GM13977 (cell line): ENCODE data around the gene MBNL1.

ENCODE experiments used
- DNase-seq: peaks from one replicate; pipeline ENCODE4 v3.0.0; 2012; ENCODE audit warnings: low spot score
- CTCF ChIP-seq: IDR thresholded peaks from 2 replicates; pipeline ENCODE4 v1.5.1; 2012; ENCODE audit warnings: mild to moderate bottlenecking, control low read depth; ENCODE audit not compliant: insufficient read depth; ENCODE audit errors: extremely low read depth, missing control alignments
- in situ Hi-C: fragments of 300-500 bp; cut with MboI; formaldehyde crosslinking; loops from one replicate; pipeline ENCODE4 v1.12.0; 2022; ENCODE audit warnings: low sequenced_read_pairs, low pct_unique_long_range_greater_than_20kb, mixed read lengths, inconsistent platforms; ENCODE audit not compliant: unreplicated experiment

Gene MBNL1

DNA sequence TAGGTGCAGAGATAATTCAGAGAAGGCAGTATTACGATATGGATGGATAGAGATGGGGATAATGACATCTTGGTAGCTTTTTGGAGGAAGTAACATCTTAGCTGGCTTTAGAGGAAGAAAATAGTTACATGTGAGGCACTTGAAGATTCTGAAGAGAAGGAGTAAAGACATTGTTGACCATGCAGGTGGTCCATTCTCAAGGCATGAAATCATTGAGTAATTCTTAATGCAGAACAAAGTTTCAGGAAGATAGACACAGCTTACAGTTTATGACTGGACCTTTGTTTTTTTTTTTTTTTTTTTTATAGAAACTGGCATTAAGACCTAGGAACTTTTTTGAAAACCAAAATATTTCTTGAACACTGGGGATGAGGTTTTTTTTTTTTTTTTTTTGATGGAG is 28.2 kb downstream of the MBNL1 start:
- no peak for TF ChIP-seq CTCF
- in situ Hi-C loops, result no loop called here
- DNase-seq, result no peak

DNA sequence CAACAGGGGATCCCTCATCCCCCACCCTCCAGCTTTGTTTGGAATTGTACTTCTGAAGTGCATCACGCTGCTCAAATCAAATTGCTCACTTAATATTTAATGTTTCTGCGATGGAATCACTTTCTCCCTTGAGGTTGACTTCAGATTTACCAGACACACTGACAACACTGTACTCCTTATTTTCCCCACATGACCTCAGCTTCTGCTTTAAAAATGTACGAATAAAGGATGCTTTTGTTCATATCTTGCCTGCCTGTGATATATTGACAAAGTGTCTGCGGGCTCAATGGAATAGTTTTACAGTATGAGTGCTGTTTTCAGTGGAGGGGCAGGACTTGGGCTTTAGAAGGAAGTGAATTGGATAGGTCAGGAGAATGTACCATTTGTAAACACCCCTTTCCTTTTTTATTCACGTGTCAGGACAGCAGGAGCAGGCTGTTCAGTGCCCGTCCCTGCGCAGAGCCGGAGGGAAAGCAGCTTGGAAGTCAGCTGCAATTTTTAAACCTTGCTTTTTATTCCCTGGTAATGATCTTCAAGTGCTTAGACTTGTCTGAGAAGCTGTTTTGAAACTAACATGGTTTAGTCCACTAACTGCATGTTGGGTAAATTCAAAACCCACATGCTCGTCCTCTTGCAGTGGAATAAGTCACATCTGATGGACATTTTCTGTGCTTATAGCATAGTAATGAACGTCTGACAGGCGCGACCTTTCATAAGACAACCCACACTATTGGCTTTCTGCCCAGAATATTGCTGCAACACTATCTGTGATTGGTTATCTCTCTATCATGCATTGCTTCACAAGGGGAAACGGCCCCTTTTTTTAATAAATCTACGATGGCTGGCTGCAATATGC is 29.9 kb downstream of the MBNL1 start:
- DNase-seq, result peak; percentile 14
- in situ Hi-C loops, result no loop called here
- no peak for TF ChIP-seq CTCF

DNA sequence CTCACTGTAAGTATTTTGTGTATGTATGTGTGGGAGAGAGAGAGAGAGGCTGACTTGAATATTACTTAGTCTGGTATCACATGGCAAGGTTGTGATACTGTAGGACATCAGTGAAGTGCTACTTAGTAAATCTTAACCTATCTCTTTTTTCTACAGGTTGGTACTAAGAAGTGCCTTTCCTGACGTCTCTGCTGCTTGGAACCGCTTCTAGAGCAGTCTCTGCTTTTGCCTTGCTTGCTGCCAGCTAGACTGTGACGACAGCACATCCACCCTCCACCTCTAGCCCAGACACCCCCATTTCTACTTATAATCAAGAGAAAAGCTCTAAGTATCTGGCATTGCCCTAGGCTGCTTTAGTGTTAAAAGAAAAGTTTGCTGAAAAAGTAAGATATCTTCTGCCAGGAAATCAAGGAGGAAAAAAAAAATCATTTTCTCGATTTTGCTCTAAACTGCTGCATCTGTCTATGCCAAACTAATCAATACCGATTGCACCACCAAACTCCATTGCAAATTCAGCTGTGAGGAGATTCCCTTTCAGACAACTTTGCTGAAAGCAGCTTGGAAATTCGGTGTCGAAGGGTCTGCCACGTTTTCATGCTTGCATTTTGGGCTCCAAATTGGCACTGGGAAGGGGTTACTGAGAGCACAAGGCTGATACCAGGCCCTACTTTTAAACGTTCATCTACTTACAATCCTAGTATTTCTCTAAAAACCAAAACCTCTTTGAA is 30.7 kb downstream of the MBNL1 start:
- in situ Hi-C loops, result no loop called here
- DNase-seq, result no peak
- TF ChIP-seq CTCF, result no peak

DNA sequence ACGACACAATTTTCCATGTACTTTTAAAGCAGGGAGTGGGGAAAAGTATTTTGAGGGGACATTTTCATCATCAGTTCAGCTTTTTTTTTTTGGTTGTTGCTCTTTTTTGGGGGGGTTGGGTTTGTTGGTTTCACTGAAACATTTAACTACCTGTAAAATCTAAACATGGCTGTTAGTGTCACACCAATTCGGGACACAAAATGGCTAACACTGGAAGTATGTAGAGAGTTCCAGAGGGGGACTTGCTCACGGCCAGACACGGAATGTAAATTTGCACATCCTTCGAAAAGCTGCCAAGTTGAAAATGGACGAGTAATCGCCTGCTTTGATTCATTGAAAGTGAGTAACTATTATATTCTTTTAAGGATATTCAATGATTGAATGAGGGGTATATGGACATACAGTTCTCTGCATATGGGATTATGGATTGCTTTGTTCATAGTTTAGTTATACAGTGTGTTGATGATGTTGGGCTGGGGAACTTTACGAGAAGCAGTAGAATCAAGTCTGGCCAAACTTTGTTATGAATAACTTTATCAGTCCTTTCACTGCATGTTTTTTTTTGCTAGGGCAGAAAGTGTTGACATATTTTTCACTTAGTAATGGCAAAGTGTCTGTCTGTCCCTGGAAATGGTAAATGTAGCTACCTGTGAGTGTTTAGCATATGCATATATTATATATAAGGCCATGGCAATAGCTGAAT is 31.5 kb downstream of the MBNL1 start:
- no peak for DNase-seq
- in situ Hi-C loops, result no loop called here
- TF ChIP-seq CTCF, result no peak

DNA sequence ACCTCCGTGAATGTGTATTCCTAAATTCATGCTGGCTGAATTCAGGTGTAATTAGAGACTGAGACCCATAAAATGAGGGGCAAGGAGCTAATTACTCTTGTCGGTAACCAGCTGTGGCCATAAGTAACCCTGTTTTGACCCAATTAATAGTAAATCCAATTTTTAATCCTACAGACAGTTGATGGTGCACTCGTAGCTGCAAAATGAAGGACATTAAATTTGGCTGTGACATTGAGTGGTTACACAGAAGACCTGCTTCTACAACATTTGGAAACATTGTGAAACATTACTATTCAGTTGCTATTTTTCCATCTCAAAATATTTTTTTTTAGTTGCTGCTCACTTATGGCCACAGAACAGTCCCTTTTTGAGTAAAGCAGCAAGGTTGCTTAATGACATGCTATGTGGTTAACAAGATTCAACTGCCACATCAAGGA is 33.0 kb downstream of the MBNL1 start:
- in situ Hi-C loops, result no loop called here
- no peak for TF ChIP-seq CTCF
- DNase-seq, result no peak

GRCh38 chr3:152302521-152303021 is 33.8 kb downstream of the MBNL1 start:
- DNase-seq, result no peak
- in situ Hi-C loops, result no loop called here
- TF ChIP-seq CTCF, result no peak
